ENCODE measurements around the gene C18orf63.

Gene C18orf63

GRCh38 chr18:74373428-74373827 lies 57.8 kb downstream of the C18orf63 start:
- FAIRE-seq, result no peak
- DNase-seq (ENCODE audit: insufficient read length, low spot score), result no peak

GRCh38 chr18:74375999-74376398 lies 60.4 kb downstream of the C18orf63 start:
- FAIRE-seq, result no peak

GRCh38 chr18:74376523-74376922 lies 60.9 kb downstream of the C18orf63 start:
- FAIRE-seq (no peak), DNase-seq (ENCODE audit: insufficient read length, low spot score) (no peak)

More at GRCh38 chr18:74375999-74376398, 60.4 kb downstream of the C18orf63 start:
- DNase-seq (ENCODE audit: insufficient read length, low spot score), result no peak

GRCh38 chr18:74377776-74378175 lies 62.1 kb downstream of the C18orf63 start:
- FAIRE-seq (no peak), DNase-seq (ENCODE audit: insufficient read length, low spot score) (no peak)

DNA sequence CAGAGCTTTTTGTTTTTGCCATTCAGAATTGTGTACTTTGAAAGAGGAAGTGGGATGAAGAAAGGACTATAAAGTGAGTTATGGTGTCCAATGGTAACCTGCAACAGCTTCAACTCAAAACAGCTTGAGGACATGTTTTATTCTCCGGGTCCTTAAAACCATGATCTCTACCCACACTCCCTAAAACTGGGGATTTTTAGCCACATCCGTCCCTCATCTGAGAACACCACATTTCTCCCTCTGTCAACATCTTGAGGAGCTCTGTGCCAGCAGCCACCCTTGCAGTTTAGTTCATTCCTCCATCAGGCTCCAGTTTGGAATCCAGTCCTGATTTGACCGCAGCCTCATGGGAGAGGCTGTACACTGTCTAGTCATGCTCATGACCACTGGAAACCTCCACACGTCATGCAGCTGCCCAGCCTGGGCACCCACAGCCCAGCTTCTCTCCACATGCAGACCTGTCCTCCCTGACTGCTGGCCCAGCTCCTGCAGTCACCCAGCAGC lies 62.6 kb downstream of the C18orf63 start:
- FAIRE-seq (no peak), DNase-seq (ENCODE audit: insufficient read length, low spot score) (no peak)

DNA sequence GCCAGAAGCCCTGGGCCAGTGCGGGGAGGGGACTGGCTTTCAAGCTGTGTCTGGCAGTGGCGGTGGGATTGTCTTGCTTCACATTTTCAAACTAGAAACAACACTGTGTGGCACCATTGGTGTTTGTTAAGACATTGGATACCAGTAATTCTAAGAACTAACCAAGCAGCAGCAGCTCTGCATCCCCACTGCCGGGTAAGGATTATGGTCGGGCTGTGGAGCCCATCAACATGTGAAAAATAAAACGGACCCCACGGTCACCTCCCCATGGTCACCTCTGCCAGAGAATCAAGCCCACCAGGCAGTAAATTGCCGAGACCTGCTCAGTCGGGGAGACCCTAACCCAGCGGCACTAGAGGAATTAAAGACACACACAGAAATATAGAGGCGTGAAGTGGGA lies 65.3 kb downstream of the C18orf63 start:
- DNase-seq (ENCODE audit: insufficient read length, low spot score), result no peak
- FAIRE-seq, result no peak

DNA sequence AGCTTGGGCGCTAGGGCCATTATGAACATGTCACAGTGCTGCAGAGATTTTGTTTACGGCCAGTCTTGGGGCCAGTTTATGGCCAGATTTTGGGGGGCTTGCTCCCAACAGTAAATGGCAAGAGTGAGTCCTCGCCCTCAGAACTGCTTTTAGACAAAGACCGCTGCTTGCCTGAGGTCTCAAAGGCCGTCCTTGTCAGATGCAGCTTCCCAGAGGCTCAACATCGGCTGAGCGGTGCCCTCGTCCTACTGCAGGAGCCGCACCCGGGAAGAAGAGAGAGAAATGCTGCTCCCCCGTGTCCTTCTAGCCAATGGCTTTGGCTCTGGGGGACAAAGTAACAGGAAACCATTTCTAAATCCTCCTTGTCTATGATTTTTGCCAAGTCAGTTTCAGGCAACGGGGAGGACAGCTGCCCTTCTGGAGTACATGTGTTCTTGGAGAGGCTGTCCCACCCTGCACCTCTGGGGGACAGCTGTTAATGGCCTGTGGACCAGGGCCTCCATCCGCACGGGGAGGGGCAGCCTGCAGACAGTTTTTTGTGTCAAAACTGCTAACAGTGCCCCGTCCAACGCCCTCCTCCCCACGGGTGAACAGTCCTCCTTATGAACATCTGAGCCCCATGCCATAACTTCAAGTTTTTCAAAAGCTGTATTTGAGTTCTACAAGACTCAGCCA lies 66.1 kb downstream of the C18orf63 start:
- FAIRE-seq (no peak), DNase-seq (ENCODE audit: insufficient read length, low spot score) (no peak)

- no peak for FAIRE-seq
Measured at GRCh38 chr18:74382481-74383017, 66.9 kb downstream of the C18orf63 start.

DNA sequence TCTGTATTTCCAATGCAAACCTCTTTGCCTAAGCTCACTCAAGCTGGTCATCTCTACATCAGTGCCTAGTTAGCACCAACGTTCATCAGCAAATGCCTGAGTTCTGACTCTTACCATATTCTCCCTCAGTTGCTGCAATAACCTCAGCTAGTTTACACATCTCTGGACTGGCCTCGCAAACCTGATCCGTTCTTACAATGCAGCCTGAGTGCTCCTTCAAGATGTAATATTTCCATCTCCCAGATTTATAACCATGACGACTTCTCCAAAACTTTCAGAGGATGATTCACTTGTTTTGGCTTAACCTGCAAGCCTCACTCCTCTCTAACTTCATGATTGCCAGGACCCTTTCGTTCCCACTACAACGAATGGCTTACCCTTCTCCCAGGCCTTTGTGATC lies 71.7 kb downstream of the C18orf63 start:
- no peak for FAIRE-seq

More at GRCh38 chr18:74382481-74383017, 66.9 kb downstream of the C18orf63 start:
- DNase-seq (ENCODE audit: insufficient read length, low spot score), result no peak

GRCh38 chr18:74388227-74388626 lies 72.6 kb downstream of the C18orf63 start:
- no peak for FAIRE-seq

More for the DNA sequence above, 71.7 kb downstream of the C18orf63 start:
- no peak for DNase-seq (ENCODE audit: insufficient read length, low spot score)

DNA sequence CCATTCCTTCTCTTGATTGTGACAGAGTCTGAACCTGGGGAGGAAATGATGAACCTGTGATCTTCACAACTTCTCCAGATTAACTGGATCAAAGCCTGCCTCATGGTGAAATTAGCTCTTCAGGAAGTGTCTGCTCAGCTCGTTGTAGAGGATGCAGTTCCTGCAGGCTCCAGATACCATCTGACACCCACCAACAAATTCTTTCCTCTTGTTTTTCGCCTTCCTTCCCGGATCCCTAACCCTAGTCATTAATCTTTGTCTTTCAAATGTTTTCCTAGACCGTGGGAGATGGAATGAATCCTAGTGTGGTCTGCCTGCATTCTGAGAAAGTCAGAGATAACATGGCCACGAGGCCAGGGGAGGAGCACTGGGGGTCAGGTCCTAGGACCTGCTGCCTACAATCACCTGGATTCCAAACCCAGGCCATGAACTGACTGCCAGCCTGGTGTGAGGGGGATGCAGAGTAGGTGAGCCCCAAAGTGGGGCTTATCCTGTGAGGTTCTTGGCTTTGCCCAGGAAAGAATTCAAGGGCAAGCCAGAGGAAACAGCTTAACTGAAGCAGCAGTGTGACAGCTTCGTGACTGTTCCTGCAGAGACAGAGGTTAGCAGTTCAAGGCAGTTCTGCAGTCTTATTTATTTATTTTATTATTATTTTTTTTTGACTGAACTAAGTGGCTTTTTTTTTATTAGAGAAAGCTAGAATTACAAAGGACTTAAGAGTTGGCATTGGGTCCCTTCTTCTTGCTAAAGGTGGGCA lies 73.7 kb downstream of the C18orf63 start:
- FAIRE-seq, result no peak
- DNase-seq (ENCODE audit: insufficient read length, low spot score), result no peak

More at GRCh38 chr18:74388227-74388626, 72.6 kb downstream of the C18orf63 start:
- no peak for DNase-seq (ENCODE audit: insufficient read length, low spot score)

- no peak for FAIRE-seq
Measured at GRCh38 chr18:74389991-74390390, 74.4 kb downstream of the C18orf63 start.

DNA sequence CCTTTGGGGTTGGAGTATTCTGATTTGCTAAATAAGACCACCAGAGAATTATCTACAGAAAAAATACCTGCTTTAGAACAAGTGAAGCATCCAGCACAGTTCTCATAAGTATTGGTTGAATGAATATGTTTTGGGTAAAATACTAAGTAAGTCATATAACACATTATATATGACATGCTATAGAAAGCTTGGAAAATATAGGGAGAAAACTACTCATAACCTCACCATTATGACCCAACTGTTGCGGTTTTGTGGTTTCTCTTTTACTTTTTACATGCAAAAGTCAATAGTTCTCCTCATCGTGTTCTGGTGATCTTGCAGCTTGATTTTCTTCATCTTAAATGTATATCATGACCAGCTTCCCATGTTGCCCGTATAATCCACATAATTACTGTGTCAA lies 75.3 kb downstream of the C18orf63 start:
- FAIRE-seq (no peak), DNase-seq (ENCODE audit: insufficient read length, low spot score) (no peak)

More at GRCh38 chr18:74389991-74390390, 74.4 kb downstream of the C18orf63 start:
- no peak for DNase-seq (ENCODE audit: insufficient read length, low spot score)

- DNase-seq (ENCODE audit: insufficient read length, low spot score), result no peak
- no peak for FAIRE-seq
Measured at GRCh38 chr18:74392323-74392722, 76.7 kb downstream of the C18orf63 start.

DNA sequence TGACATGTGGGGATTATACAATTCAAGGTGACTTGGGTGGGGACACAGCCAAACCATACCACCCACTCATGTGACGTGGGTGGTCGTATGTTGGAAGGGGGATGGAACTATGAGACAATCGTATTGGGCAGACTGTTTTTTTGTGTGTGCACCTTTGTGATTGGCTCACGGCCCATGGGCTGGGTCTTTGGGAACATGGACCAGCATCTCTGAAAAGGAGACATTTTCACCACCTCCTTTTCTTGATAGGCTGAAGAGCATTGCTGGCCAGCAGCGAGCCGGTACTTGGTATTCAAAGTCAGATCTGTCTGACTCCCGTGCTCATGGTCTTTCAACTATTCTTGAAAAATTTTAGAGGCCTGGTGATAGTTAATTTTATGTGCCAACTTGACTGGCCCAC lies 79.4 kb downstream of the C18orf63 start:
- FAIRE-seq, result no peak

GRCh38 chr18:74395648-74396154 lies 80.1 kb downstream of the C18orf63 start:
- FAIRE-seq, result no peak

More for the DNA sequence above, 79.4 kb downstream of the C18orf63 start:
- no peak for DNase-seq (ENCODE audit: insufficient read length, low spot score)

DNA sequence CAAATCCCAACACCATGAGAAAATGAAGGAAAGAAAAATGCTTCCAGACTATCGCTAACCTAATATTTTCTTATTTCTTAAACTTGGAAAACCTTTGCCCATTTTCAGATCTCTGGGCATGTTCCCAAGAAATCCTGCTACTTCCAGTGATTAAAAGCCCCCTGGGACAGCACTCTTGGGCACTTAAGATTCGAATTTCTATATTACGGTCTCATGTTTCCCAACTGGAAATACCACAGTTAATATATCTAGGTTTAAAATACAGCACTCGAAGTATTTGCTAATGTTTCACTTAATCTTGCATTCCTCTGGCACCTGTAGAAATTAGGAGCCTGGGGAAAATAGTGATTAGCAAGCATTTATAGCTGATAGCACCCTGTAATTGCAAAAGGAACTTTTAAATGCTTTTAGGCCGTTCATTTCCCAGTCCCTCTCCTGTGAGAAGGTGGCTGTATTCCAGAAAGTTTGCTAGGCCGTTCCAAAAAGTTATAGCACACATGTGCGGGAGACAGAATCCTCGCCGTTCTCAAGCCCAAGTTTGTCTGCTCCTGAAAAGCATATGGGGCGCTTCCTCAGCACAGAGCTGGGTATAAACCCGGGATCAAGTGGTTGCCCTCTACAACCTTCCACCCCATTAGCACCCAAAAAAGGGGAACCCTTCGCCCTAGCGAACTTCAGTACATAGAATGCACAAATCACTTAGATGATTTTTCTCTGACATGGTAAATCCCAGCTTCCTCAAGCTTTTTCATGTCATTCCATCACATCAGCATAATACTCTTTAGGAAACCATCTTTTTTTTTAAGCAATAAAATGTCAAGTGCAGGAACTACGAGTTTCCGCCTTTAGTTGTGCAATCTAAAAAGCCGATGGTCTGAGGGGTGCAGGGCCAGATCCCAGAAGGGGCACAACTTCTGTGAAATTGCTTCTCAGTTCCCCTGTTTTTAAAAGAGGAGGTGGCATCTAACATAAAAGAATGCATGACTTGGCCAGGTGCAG lies 80.8 kb downstream of the C18orf63 start:
- DNase-seq (ENCODE audit: insufficient read length, low spot score) (no peak), FAIRE-seq (no peak)

More at GRCh38 chr18:74395648-74396154, 80.1 kb downstream of the C18orf63 start:
- DNase-seq (ENCODE audit: insufficient read length, low spot score), result no peak

GRCh38 chr18:74397572-74397971 lies 81.9 kb downstream of the C18orf63 start:
- no peak for FAIRE-seq

GRCh38 chr18:74399091-74399887 lies 83.7 kb downstream of the C18orf63 start:
- DNase-seq (ENCODE audit: insufficient read length, low spot score), result no peak
- no peak for FAIRE-seq

More at GRCh38 chr18:74397572-74397971, 81.9 kb downstream of the C18orf63 start:
- no peak for DNase-seq (ENCODE audit: insufficient read length, low spot score)

All from HTR-8/SVneo (cell line).